IPS DF 4.7 (cell line): Measurements from ENCODE around the gene CACNA1S.

Source experiments
- DNase-seq: peaks from one replicate; pipeline ENCODE4 v3.0.0-alpha.2; 2013; ENCODE audit warnings: low spot score; ENCODE audit errors: extremely low read depth

Gene CACNA1S

GRCh38 chr1:201034671-201035070, 77.6 kb downstream of the CACNA1S start:
- DNase-seq: no peak

GRCh38 chr1:201032408-201032807, 79.8 kb downstream of the CACNA1S start:
- DNase-seq: no peak

- DNase-seq: no peak
These were observed 83.8 kb downstream of the CACNA1S start for GRCh38 chr1:201028461-201028889.

DNA sequence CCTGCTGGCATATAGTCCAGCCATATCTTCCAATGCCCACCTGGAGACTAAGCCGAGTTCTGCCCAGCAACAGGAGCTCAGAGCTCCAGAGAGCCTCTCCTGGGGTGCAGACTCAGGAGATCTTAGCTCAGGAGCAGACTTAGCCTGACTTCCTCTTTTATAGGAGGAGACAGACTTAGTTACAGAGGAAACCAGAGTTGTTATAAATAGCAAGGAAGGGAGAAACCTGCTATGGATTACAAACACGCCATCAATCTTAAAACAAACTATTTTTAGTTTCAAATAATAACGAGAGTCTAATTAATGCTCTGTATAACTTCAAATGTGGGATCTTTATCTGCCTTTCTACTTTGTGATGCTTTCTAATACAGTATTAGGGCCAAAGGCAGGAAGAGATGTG, 85.4 kb downstream of the CACNA1S start:
- no peak for DNase-seq

DNA sequence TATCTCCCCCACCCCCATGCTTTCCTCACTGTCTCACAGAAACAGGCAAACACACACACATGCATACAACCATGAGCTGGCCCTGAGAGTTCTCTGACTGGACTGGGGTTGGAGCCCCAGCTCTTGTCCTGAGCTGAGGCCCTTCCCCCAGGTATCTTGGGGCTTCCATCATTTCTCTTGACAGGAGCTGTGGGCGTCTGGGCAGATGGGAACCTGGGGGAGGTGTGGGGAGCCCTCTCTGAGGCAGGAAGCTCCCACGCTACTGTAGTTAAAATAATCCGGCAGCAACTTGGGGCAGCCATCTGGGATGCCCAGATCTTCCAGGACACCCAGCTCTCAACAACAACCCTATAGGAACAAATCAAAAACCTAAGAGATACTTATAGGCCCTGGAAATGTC, 86.0 kb downstream of the CACNA1S start:
- DNase-seq: no peak

DNA sequence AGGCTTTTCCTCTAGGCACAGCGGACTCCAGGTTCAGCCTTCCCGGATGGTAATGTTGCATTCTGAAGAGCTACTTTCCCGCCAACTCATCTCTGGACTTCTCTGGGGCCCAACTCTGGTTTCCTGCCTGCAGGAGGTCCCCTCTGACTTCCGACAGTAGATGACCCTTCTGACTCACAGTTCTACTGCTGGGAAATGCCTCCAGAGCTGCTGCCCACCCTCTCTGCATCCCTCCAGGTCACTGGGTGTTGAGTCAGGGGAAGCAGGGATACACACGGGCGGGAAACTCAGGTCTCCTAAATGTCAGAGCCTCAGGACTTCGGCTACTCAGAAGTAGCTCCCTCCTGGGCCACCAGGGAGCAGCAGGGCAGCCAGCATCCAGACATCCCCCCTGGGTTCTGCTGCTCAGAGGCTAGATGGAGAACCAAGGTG, 86.6 kb downstream of the CACNA1S start:
- no peak for DNase-seq

GRCh38 chr1:201024625-201024998, 87.6 kb downstream of the CACNA1S start:
- DNase-seq: no peak

DNA sequence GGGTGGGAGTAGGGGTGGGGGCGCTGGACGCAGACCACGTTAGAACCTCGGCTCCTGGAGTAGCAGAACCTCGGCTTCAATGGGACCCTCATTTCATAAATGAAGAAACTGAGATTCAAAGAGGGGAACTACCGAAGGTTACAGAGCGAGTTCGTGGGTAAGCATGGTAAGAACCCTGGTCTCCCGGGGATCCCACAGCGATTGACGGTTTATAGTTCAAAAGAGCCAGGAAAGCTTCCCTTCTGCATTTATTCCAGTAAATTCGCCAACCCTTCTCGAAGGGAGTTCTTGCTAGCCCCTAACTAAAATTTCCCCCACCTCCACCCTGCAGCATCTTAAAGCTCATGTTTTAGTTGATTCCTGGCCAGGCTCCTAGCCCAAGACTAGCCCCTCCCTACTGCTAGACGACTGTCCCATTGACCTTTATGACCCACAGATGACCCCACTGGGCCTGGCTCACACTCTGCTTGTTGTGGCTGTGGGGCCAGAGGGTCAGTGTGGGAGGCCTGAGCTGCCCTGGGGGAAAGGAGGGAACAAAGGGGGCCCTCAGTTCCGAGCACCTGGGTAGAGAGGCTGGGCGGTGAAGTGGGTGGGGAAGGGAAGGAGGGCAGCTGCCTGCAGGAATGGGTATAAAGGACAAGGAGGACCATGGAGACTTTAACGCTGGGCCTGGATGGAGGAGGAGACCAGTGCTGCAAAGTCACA, 88.2 kb downstream of the CACNA1S start:
- no peak for DNase-seq

- DNase-seq: no peak
These were observed 88.7 kb downstream of the CACNA1S start, which contains the start of gene KIF21B for GRCh38 chr1:201023517-201023902. Gene KIF21B, minus strand, starts transcription at chr1:201023714. Its CDS starts 331 bp downstream, at chr1:201023383.

DNA sequence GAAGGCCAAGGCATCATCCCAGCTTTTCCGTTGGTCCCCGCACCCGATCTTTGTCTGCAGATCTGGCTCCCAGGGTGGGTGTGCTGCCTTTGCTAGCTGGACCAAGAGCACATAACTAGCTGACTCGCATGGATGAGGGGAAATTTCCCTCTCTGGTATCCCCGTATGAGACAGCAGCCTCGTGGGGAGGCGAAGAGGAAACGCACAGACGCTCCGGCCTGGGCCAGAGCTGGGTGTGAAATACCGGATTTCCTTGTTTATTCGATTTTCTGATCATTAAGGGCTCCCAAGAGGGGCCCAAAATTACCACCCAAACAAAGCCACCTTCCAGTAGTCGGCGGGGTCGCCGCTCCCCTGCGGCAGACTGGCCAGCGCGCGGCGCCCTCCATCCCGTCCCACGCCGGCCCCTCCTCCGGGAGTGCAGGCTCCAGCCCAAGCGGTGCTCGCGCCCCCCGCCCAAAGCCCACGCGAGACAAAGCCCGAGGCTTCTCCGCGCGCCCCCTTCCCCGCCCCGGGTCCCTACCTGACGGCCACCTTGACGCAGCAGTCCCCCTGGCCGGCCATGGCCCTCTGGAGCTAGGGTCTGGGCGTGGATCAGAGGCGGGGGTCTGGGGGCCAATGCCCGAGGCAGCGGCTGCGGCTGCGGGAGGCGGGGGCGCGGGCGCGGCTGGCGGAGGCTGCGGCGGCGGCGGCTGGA, 89.3 kb downstream of the CACNA1S start:
- no peak for DNase-seq

- no peak for DNase-seq
These were observed 89.8 kb downstream of the CACNA1S start for GRCh38 chr1:201022493-201022819.

GRCh38 chr1:201021630-201022492, 90.4 kb downstream of the CACNA1S start:
- no peak for DNase-seq

DNA sequence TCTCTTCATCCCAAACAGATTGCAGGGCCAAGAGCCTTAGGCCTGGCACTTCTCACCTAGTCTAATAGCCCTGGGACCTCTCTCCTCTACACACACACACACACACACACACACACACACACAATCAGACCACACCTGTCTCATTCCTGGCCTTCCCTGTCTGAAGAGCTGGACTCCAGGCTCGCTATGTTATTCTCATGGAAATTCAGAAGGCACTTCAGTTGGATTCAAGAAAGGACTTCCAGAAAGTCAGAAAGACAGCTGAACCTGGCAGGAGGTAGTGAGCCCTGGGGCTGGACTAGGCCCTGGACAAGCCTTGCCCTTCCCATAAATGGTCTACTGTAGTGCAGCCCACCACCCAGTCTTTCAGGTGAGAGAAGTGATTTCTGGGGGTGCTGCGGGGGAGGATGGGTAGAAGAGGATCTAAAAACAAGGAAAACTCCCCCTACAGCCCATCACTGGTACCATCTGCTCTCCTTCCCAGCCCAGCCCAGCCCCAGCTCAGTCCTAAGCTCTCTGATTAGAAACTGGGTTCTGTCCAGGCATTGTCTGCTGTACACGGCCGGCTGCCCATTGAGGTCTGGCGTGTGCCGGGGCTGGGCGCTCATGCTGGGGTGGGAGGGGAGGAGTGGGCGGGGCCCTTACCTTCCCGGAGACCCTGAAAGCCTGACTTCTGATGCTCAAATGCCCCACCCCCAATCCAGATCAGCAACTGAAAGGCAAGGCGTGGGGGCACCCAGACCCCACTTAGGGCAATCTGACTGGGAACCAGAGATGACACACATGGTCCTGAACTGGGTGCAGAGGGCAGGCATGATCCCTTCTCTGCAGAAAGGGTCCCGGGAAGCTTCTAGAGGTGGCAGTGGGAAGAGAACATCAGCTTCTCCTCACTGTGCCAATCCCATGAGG, 91.3 kb downstream of the CACNA1S start:
- no peak for DNase-seq

DNA sequence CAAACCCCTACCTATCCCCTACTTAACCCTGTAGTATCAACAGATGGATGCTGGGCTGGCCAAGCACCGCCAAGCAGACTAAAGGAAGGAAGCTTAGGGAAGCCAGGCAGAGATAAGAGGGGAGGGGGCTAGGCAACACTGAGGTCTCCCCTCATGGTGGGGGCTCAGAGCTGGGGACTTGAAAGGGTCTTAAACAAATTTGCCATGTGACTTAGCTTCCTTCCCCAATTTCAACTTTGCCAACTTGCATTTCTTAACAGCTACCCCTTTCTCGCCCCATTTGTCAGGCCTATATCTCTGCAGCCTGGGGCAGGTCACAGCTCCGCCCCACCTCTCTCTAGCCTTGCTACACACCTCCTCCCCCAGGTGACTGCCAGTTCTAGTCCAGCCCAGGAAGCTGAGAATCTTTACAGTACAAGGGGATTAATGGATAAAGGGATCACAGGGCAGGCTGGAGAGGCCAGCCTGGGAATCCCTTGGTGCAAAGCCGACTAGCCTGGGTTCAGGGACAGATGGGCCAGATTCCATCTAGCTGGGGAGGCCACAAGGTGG, 92.1 kb downstream of the CACNA1S start:
- no peak for DNase-seq

GRCh38 chr1:201019321-201019977, 92.8 kb downstream of the CACNA1S start:
- DNase-seq: no peak

GRCh38 chr1:201017828-201018163, 94.4 kb downstream of the CACNA1S start:
- no peak for DNase-seq

GRCh38 chr1:201016943-201017827, 95.0 kb downstream of the CACNA1S start:
- no peak for DNase-seq

GRCh38 chr1:201016211-201016651, 96.0 kb downstream of the CACNA1S start:
- DNase-seq: no peak

DNA sequence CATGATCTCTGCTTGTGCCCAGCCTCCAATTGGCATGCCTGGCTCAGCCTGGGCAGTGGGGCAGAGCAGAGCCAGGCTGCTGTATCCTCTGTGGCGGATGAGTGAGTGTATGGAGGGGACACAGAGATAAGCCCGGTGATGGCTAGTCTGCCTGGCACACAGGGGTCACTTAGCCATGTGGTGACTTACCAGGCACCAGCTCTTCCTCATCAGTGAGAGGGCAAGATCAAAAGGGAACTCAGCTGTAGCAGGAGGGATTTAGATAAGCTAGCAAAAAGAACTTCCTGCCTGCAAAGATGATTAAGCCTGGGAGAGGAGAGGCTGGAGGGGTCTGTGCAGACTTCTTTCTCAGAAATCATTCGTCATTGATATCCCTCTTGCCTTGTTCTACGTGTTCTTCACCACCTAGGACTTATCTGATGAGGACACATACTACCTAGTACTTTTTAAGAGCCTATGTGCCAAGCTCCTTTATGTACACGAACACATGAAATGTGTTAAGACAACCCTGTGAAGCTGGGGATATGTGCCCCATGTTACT, 96.6 kb downstream of the CACNA1S start:
- no peak for DNase-seq
